Kidney glomerular epithelial cell (primary cell): ENCODE results near the gene DCAF8.

Source experiments
- DNase-seq: peaks from one replicate; lab custom pipeline; 2025; lab: John Stamatoyannopoulos, UW

Gene DCAF8

DNA sequence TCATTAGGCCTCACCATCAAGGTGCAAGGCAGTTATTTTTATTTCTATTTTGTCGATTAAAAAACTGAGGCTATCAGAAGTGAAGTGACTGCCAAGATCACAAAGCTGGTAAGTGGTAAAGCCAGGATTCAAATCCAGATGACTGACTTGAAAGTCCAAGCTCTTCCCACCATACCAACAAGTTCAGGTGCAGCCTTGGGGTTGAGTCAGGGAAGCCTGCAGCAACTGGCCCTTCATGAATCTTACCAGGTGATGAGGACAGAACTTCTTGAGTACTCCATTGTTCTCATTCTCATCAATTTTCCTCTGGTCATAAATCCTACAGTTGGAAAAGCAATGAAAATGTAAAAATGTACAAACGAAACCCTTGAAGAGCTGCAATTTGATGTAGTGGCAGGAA lies 37.0 kb downstream of the DCAF8 start:
- no peak for DNase-seq

DNA sequence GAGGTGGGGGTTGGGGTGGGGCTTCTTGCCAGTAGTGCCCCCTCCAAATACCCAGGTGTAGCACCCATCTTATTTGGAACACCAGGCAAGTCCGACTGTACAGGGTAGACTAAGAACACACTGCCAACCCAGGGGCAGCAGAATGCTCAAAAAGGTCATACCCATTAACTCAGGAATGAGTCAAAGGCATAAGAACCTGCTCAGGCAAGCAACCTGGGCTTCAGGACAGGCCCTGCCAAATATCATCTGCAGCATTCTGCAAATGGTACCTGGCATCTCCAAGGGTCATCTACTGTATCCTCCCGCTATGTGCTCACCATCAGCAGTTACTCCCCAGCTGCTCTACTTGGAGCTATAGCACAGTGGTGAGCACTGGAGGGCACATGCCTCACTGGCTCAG lies 37.7 kb downstream of the DCAF8 start:
- no peak for DNase-seq

DNA sequence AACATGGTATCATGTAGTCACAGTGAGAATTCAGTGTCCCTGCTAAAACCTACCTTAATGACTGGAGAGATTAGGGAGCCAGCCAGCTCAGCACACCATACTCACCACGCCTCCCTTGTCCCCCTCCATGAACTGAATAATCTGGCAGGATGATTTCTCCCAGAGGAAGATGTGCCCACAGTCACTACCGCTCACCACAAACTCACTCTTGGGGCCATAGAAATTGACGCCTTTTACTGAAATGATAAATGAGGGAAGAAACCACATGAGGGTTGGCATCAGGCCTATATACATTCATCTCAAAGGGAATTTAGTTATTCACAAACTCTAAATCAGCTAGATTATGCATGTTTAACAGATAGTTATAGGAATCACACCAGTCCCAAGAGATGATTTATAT lies 39.8 kb downstream of the DCAF8 start:
- no peak for DNase-seq

DNA sequence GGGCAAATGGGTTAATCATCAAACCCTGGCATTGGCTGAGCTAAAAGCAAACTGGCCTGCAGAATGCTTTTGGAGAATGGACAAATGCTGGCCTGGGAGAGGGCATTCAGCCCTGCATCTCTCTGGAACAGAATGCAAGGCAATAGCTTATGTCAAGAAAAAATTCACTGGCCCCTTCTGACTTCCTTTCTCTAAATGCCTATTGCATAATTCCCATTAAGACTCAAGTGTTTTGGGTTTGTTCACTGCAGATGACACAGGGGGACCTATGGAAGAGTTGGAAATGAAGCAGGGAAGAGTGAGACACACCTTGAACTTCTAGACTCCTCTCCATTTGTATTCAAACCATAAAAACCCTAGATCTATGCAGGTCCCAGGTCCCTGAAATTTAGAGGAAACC lies 41.3 kb downstream of the DCAF8 start:
- DNase-seq, result no peak

DNA sequence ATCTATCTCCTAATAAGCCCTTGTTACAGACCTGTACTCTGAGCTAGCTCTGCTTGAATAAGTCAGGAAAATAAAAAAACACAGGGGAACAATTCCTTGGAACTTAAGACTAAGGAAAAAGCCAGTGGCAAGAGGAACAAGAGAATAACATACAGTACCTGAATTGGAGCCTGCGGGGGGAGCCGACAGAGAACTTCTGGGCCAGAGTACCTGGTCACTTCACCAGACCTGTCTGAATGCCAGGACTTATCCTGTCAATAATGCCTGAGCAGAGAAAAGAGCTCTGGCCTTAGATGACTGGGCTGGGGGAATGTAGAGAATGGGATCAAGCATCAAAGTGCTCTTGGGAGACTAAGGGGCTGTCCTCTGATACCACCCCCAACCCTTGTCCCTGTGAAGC lies 42.0 kb downstream of the DCAF8 start:
- no peak for DNase-seq

DNA sequence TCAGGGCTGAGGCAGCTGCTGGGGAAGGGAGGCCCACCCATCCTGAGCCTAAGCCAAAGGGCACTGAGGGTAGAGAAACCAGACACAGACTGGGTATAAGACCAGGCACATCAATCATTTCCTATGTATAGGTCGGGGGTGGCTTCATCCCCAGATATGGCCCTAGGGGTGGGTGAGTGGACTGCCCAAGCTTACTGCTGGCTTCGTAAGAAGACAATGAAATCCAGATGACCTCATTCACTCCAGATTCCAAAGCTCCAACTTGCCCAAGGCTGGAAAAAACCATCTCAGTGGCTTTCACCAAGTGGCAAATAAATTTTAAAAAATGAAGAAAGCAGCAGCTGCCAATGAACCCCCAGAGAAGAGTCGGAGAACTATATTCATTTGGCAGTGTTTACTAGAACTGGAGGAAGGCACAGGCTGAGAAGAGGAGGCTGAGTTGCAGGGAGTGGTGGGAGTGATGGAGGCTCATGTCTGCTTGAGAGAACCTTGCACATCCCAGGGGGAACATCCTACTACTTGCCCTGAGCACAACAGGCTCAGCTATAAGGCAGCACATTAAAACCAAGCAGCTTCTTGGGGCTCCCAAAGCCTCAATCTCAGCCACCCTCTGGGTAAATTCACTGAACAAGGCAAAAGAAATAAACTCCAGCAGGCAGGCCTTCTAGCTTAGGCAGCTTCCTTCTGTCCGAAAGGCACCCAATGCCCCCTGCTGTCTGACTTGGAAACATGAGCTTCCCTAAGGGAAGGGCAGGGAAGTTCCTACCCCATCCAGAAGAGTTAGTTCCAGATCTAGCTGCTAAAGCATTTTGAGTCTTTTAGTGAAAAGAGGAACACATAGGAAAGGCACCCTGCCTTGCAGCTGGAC lies 43.1 kb downstream of the DCAF8 start:
- DNase-seq, result peak; percentile 79

DNA sequence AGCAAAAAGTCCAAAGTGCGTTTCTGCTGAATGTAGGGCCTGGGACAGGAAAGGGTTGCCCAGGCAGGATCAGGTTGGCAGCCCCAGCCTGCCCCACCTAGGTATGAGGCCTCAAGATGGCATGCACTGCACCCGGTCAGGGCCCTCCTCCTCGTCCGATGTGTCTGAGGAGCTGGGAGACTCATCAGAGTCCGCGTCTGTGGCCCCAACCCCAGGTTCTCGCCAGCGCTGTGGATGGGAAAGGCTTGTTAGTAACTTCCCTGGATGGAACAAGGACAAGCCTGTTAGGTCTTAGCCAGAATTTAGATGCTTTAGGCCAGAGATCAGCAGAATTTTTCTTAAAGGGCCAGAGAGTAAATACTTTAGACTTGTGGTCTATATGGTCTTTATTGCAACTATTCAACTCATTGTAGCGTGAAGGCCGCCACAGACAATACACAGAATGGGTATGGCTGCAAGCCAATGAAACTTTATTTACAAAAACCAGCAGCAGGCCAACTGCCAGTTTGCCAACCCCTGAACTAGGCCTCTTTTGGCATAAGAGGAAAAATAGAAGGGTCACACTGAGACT lies 44.8 kb downstream of the DCAF8 start:
- no peak for DNase-seq

DNA sequence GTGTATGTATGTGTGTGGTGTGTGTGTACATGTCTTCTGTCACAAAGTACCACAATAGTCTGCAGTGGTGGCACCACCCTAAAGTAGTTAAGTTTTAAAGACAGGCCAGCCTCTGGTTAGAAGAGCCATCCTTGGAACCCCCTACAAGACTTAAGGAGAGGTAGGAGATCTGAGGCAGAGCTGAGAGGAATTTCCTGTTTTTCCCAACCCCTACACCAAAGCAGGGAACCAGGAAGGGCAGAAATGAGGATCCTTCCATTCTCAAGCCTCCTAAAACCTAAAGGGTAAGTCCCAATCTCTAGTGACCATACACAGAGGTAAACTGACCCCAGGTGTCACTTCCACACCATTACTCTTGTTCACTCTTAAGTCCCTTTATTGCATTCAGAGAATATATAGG lies 46.0 kb downstream of the DCAF8 start:
- no peak for DNase-seq

DNA sequence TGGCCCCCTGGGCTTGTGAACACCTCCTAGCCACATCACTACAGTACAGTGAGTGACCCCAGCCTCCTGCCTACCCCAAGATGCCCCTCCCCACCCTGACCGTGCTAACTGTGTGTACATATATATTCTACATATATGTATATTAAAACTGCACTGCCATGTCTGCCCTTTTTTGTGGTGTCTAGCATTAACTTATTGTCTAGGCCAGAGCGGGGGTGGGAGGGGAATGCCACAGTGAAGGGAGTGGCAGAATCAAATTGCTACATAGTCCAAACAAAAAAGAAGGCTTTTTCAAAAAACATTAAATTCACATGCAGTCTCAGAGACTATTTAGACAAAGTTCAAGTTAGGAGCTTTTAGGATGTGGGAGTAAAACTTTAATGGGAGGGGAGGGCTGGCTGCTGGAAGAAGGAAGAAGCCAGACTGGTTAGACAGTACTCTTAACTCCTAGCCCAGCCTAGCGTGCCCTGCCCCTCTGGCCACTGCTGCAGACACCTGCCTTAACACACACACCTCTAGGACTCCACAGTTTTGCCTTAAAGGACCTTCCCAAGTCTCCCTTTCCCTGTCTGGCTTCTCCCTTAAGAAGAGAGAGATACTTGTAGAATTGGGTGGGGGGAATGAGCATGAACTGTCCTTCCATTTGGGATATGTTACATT lies 47.7 kb downstream of the DCAF8 start:
- DNase-seq, result no peak

DNA sequence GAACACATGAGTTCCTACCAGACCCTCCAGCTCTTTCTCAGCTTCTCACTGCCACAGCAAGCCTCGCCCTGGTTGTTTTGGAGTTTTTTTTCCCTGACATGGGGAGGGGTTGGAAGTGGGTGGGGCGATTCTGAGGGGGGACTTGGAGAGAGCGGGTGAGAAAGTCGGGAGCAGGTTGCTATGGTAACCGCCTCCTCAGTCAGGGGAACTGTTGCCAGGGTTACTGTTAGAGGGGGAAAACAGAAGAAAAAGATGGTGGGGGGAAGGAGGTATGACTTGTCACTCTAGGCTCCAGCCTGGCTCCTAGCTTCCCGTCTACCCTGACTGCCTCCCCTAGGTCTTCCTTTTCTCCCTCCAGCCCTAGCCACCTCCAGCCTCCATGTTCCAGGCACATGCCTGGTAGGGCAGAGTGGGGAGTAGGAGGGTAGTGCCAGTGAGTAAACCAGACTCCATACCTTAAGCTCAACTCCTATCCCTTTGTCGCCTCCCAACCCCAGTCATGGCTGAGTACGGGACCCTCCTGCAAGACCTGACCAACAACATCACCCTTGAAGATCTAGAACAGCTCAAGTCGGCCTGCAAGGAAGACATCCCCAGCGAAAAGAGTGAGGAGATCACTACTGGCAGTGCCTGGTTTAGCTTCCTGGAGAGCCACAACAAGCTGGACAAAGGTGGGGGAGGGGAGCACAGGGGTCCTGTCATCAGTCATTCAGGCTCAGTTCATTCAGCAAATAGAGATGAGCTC lies 51.1 kb downstream of the DCAF8 start:
- DNase-seq, result no peak

DNA sequence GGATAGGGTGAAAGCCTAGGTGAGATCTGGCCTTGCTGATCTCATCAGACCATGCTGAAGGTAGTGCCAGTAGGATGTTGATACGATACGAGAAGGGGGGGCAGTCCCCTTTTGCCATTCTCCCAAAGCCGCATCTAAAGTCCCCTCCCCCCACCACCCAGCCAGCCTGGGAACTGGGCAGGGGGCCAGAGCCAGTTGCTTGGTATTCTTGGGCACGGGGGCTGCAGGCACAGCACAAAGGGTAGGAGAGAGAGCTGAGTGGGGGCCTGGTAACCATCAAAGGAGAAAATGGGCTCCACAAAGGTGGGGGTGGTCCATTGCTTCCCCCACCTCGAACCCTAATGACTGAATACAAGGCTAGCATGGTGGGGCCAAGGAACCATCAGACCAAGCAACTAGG lies 51.8 kb downstream of the DCAF8 start:
- no peak for DNase-seq

DNA sequence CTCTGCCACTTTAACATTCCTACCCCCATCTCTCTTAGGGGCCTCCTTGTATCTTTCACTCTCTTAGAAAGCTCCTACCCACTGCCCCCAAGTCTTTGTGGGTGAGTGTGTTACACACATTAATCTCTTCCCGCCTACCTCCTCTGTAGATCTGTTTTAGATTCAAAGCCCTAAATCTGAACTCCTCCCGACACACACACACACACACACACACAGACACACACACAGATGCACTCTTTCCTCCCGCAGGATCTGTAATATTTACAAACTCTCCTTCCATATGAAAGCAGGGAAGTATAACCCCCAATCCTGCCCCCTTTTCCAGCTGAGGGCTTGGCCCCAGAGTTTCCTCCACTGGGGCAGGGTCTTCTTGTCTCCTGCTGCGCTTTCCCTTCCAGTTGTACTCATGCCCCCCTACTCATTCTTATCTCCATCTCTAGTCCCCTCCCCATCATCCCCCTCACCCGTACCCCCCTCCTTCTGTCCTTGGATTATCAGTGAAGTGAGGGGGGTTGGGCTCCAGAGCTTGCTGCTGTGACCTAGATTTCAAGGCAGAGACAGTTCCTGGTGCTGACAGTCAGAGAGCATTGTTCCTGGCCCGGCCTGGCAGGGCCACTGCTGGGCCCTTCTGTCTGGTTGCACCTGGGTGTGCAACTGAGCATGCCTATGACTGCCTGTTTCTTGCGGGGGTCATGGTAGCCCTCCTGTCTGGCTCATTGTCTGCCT lies 52.9 kb downstream of the DCAF8 start:
- no peak for DNase-seq

DNA sequence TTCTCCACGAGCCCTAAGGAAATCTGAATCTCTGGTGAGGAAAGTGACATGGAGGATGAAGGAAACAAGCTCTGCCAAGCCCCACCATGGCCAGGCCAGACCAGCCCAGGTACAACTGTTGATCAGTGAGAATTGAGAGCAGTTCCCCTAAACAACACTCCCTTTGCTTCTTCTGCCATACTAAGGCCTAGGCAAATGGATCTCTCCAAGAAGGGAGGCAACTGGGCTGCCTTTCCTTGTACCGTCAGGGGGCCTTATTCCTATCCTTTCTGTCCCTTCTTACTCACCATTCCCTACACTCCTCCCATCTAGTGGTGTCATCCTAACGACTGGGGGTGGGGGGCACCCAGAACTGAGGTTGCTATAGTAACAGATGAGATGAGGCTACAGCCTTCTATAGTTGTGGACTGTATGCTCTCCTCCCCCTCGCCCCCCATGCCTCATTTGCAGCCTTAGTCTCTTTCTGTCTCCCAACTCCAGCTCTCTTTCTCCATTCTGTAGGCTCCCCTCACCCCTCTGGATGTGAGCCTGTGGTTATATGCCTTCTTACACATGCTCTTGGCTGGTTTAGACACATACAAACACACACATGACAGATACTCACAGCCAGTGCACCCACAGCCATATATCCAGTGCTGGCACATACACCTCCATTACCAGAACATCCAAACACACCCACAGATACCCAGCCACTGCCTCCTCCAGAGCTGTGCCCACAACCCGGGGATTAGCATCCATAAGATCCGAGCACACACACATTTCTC lies 53.6 kb downstream of the DCAF8 start:
- DNase-seq, result no peak

DNA sequence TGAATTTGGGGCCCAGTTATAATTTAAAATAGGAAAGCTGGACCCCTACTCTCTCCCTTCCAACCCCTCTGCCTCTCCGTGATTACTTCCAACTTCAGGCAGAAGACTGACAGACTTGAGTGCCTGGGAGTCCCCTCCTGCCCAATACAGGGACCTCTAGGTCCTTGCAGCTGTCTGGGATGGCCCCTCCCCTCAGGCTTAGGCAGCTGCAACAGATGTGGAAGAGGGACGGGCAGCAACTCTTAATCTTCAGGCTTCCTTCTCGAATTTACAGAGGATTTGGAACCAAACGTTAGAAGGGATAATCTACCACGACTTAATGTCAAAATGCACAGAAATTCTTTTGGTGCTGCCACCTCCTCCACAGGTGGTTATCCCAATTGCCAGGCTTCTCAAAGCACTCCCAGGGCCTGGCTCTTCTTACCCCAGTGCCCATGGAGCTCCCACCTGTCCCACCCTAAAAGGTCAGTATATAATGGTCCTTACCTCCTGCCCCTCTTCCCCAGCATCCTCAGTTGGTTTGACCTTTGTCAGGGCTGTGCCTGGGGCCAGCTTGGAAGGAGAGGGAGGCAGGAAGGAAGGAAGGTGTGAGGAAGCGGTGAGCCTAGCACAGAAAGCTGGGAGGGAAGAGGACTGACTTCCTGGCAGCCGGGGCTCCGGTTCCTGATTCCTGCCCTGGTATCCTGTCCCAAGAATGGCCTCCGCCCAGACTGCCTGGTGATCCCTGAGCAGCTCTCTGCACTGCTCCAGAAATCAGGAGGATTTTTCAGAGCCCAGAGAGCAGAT lies 54.4 kb downstream of the DCAF8 start:
- DNase-seq, result no peak

DNA sequence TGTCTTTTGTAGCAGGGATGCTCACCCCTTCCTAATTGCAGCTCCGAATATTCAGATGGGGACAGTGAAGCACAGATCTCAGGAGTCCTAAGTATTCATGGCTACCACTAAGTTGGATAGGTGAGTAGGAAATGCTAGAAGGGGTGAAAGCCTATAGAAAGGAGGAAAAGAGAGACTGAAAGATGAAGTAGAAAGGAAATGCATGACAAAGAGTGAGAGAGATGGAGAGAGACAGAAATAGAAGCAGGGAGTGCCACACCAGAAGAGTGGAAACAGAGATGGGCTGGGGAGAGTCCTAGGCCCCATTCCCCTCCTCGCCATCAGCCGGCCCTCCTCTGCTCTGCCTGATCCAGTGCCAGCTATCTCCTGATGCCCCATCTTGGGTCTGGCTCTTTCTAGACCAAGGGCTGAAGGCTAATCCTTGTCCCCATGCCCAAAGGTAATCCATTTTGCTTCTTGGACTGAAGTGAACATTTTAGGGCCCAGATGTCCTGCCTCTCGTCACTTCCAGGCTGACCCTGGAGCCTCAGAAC lies 55.2 kb downstream of the DCAF8 start:
- DNase-seq, result no peak

DNA sequence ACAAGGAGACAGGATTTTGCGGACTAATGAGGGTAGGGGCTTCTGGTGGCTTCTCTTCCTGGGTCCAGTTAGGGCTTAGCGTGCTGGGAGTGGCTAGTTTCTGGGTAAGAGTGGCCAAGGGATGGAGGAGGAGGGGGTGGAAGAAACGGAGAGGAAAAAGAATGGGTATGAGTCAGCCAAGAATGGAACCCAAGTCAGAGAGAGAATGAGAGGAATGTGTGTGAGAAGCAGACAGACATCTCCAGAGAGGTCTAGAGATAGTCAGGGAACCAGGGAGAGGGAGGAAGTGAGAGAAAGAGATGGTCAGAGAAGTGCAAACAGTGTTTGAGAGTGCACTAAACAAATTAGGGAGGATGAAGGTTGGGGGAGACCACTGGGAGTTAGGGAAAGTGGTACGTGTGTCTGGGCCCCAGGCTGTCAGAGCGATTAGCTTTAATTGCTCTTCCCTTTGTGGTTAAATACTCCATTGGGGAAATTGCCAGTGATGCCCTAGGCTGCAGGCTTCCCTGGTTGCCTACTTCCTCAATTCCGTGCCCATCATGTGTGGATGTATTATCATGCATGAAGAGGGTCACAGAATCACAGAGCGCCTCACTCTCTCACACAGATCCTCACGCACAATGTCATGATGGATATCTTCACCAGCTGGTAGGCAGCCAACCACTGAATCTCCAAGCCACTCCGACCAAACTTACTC lies 55.8 kb downstream of the DCAF8 start:
- peak; percentile 93 for DNase-seq

DNA sequence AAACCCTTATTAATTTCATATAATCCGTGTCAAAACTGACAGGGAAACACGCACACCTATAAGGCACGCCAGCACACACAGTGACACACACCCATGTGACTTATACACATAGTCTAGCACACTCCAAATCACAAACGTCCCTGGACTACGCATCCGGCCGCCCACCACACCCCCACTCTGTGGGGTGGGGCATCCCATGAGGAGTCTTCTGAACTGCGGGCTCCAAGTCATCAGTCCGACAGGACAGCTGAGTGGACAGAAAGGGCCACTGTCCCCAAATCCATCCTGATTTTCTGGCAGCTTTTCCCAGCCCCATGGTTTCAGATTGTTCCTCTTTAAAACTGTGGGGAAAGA lies 56.3 kb downstream of the DCAF8 start:
- peak; percentile 48 for DNase-seq

DNA sequence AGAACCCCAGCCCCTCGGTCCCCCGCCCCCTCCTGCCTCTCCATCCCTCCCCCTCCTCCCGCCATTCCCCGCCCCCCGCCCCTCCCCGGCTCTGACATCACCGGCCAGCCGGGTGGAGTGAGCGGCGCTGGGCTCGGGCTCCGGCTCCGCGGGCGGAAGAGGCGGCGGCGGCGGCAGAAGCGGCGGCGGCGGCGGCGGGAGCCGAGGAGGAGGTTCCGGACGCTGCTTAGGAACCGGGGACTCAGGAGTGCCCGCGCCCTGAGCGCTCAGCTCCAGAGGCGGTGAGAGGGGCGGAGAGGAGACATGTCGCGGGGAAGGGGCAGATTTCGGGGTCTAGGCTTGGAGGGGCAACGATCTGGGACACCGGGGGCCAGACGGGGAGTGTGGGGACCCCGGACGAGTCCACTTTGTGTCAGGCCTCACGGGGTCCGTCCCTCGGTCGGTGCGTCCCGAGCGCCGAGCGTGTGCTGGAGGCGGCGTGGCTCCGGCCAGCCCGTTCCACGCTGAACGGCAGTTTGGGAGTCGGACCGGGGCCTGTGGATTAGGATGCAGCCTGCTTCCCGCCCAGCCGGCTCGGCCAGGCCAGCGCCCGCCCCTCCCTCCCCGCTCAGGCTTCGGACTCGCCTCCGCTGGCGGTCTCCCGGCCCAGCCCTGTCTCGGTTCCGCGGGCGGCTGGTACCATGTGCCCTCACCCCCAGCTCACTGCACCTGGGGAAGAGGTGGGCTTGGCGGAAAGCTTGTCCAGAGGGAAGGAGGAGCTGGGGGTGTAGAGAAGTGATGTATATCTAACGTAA lies 56.9 kb downstream of the DCAF8 start, which contains the start of gene PEA15:
Gene PEA15, plus strand, starts transcription at position 143 of the 794 bp plus-strand sequence. CDS start 6,161 bp downstream, outside the sequence.
- DNase-seq, result no peak
